ENCODE results near the gene IL17C.

IL17C gene

DNA sequence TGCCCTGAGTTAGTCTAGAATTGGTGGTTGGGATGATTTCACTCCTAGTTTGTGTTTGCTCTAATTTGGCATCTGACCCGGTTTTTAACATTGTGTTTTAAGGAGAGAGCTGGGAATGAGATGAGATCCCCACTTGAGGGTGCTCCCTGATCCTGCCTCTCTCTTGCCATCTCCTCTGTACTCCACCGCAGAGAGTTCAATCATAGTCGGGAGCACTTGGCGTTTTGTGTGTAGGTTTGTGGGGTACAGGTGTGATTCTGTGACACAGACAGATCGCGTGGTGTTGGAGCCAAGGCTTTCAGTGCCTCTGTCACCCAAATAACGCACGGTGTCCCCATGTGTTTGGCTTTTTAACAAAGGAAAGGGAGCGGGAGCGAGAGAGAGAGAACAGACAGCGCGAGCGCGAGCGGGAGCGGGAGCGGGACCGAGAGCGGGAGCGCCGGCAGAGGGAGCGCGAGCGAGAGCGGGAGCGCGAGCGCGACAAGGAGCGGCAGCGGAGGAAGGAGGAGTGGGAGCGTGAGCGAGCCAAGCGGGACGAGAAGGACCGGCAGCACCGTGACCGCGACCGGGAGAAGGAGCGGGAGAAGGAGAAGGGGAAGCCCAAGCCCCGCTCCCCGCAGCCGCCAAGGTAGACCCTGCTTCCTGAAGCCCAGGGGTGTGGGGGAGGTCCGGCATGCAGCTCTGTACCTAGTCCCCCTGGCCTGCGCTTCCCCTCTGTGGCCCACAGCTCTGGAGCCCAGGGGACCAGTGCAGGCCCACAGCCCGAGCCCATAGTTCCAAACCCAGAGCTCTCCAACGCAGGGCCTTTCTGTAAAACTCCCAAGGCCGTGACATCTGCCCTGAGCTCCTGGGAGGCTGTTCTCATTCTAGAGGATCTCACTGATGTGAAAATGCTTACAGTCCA lies 27.2 kb upstream of the IL17C start:
- no peak for DNase-seq

- DNase-seq, result no peak
Observed at GRCh38 chr16:88613293-88613692, 25.1 kb upstream of the IL17C start.

DNA sequence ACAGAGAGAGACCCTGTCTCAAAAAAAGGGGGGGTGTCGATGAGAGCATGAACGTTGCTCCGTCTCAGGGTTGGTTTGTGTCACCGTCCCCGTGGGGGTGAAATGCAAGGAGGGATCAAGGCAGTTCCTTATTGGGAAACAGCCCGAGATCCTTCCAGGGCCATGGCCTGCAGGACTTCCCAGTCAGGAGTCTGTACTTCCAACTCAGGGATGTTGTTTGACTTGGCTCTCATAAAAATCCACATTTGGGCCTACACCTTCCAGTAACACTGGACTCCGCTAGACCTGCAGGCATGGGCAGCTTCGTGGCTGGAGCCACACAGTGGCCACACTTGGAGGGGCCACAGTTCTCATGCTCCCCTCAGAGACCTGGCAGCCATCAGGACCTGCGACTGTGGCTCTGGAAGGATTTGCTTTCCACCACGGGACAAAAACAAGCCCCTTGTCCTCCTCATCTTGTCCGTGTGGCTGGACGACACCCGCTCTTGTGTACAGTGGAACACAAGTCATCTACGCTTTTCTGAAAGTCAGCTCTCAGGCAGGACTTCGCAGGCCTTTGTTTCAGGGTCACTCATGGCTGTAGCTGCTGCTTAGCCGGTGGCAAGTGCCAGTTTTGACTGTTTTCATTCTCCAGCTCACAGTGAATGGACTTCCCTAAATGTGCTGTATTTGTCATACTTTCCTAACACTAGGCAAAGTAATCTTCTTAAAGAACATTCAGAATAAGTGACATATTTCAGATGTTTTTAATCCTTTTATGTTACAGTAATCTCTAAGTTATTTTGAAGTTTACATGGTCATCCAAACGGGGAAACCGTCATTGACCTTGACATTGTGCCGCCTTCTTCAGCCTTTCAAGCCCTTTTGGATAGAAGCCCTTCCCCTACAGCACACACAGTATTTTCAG lies 24.2 kb upstream of the IL17C start:
- no peak for DNase-seq

DNA sequence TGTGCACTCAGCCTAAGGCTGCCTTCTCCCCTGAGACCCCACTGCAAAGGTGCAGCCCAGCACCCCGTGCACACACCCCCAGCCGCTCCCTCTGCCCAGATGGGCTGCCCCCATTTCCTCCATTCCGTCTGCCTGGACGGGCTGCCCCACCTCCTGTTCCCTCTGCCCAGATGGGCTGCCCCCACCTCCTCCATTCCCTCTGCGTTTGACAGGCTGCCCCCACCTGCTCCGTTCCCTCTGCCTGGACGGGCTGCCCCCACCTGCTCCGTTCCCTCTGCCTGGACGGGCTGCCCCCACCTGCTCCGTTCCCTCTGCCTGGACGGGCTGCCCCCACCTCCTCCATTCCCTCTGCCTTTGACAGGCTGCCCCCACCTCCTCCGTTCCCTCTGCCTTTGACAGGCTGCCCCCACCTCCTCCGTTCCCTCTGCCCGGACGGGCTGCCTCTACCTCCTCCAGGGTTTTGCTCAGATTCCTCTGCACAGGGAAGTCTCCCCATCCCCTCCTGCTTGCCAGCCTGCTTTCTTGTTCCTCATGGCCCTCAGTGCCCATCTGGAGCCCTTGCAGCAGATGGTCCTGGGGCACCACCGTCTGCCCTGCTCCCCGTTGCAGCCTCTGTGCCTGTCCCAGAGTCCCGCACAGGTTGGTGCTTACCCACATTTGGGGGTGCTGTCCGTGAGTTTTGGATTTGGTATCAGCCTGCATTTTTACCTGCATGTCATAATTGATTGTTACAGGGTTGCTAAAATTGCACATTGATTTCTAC lies 23.4 kb upstream of the IL17C start:
- no peak for DNase-seq

- no peak for DNase-seq
Observed at GRCh38 chr16:88616320-88616719, 22.1 kb upstream of the IL17C start.

- no peak for DNase-seq
Observed at GRCh38 chr16:88616736-88617135, 21.6 kb upstream of the IL17C start.

- no peak for DNase-seq
Observed at GRCh38 chr16:88617268-88618031, 20.9 kb upstream of the IL17C start.

- no peak for DNase-seq
Observed at GRCh38 chr16:88618182-88618955, 20.0 kb upstream of the IL17C start.

DNA sequence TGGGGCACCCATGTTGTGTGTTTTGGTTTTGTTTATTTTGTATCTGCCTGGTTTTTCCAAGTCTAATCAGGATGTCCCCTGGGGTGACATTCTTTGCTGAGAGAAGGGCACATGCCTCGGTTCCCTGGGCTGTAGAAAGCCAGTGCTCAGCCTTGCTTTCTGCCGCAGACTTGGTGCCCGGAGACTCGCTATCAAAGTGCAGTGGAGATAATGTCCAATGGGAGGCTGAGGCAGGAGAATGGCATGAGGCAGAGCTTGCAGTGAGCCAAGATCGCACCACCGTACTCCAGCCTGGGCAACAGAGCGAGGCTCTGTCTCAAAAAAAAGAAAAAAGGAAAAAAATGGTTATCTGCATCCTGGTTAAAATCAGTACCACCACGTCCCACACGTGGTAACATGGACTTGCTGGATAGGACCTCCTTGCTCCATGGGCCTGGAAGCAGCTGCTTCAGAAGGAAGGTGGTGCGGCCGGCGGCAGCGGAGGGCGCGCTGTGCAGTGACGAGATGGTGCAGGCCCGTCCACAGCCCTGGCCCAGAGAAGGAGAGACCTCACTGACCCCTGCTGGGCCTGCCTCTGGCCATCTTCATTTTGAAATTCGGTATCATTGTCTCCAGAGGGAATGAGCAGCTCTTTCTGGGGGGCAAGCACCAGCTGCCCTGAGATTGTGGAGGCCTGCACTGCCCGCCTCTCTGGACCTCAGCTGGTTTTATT lies 19.3 kb upstream of the IL17C start:
- no peak for DNase-seq

GRCh38 chr16:88619859-88620815 lies 18.2 kb upstream of the IL17C start:
- DNase-seq, result no peak

DNA sequence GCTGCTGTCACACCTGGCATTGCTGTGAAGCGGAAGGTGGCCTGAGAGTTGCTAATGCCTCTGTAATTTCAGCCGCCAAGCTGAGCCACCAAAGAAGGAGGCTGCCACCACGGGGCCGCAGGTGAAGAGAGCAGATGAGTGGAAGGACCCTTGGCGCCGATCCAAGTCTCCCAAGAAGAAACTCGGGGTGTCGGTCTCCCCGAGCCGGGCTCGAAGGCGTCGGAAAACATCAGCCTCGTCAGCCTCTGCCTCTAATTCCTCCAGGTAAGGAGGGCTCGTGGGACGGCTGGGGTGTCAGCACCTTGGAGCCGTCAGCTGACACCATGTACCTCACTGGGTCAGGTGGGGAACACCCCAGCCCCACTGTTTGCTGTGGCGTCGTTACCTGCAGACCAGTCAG lies 16.2 kb upstream of the IL17C start:
- no peak for DNase-seq

- no peak for DNase-seq
Observed at GRCh38 chr16:88622866-88623265, 15.5 kb upstream of the IL17C start.

GRCh38 chr16:88623858-88624257 lies 14.5 kb upstream of the IL17C start:
- DNase-seq, result no peak

DNA sequence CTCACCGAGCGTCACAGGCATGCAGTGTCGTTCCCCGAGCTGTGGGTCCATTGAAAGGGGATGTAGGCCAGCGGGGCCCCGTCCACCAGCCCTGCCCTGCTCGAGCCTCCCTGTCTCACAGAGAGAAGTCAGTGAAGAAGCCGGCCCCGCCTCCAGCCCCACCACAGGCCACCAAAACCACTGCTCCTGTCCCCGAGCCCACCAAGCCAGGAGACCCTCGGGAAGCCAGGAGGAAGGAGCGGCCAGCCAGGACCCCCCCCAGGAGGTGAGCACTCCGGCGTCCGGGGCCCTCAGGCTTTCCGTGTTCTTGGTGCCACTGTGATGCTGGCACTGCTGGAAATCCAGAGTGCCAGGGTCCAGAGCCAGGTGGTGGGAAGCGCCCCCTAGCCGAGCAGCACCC lies 13.9 kb upstream of the IL17C start:
- no peak for DNase-seq

DNA sequence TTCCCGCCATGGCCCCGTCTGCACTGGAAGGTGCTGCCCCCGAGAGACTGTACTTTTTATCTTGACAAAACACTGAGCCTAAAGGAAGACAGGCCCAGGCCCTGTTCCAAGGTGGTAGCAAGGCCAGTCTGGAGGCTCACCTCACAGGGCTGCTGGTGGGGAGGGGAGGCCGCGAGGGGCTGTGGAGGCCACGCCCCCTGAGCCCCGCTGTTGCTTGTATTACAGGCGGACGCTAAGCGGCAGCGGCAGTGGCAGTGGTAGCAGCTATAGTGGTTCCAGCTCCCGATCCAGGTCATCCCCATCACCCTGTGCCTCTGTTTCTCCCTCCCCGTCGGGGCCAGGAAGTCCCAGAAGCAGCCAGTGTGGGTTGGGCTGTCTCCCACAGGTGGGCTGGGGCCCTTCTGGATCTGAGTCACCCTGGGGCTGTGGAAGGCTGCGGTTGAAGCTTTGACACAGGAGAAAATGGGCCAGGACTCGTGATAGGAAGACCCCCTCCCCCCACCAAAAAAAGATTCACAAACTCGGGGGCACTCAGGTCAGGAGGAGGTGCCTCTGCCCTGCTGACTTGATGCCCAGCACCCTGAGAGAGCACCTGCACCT lies 13.3 kb upstream of the IL17C start:
- no peak for DNase-seq

GRCh38 chr16:88626646-88627045 lies 11.7 kb upstream of the IL17C start:
- no peak for DNase-seq

GRCh38 chr16:88627531-88628411 lies 10.6 kb upstream of the IL17C start:
- no peak for DNase-seq

GRCh38 chr16:88628512-88628974 lies 9.8 kb upstream of the IL17C start:
- DNase-seq, result peak; percentile 45 to 54
